K562 (cell line): Measurements from ENCODE around the gene ALG1. TPM values are rescaled to one million over a fixed set of nuclear protein-coding genes. Genes with fewer than 3 reads are reported as not detected.
"Not testable (repeated sequence)": the region's sequence is repeated elsewhere in the genome, so short reads cannot be mapped to it uniquely, and the experiment has no call there.

Source experiments
- ATAC-seq: fragments of 200-7000 bp; cut with Tn5 transposase; 3 replicates; pipeline ENCODE4 v1.9.1; 2020; ENCODE audit warnings: moderate library complexity
- BruUV-seq: library from RNA; stranded (reverse); fragments of 400-500 nt; replicated peaks from 2 replicates; lab custom pipeline; 2021; lab: Mats Ljungman, UMichigan
- CTCF ChIA-PET: fragments of 300-600 bp; formaldehyde crosslinking; extraction: SDS; loops from one replicate; lab custom pipeline; 2021; ENCODE audit warnings: low intra/inter-chr PET ratio; lab: Yijun Ruan, JAX
- POLR2A ChIA-PET: fragments of 300-600, 350-650 bp; sonication (Branson Sonifier 250); formaldehyde crosslinking; extraction: SDS; loops from one replicate; lab custom pipeline; 2021; ENCODE audit warnings: antibody characterized with exemption, inconsistent platforms; lab: Yijun Ruan, JAX
- DNase-seq, 4 experiments: peaks; one replicate each; pipeline versions ENCODE4 v3.0.0 to v3.0.0-alpha.2; 2011 to 2018; ENCODE audit warnings: low spot score in 3 of 4, mixed read lengths in 3 of 4; ENCODE audit errors: extremely low read depth in 1 of 4
- FAIRE-seq: peaks from 2 replicates; lab custom pipeline; 2011; peaks lifted over from hg19 to GRCh38; lab: Jason Lieb, UNC
- H2AFZ ChIP-seq: 2 replicates; pipeline ENCODE4 v1.6.0; 2011; ENCODE audit warnings: low read depth, low read length, control low read depth, inconsistent platforms
- H3K27ac ChIP-seq: fragments of 200-600 bp; 3 replicates; pipeline ENCODE4 v1.8.0; 2011; ENCODE audit warnings: low read depth, mild to moderate bottlenecking, control low read depth, inconsistent platforms, low read length, moderate library complexity, mixed read lengths; ENCODE audit errors: extremely low read depth
- H3K27me3 ChIP-seq, 2 experiments: fragments of 300-600 bp in 1 of 2; 2 replicates in 1 of 2; 3 replicates in 1 of 2; pipeline versions ENCODE4 v1.6.0 to v1.8.0; 2011; ENCODE audit warnings: inconsistent platforms in 2 of 2, low read length in 2 of 2, mild to moderate bottlenecking in 1 of 2, mixed read lengths in 1 of 2, moderate library complexity in 1 of 2; ENCODE audit not compliant: control insufficient read depth in 2 of 2, insufficient read depth in 2 of 2
- H3K36me3 ChIP-seq: fragments of 300-600 bp; 3 replicates; pipeline ENCODE4 v1.8.0; 2011; ENCODE audit warnings: mild to moderate bottlenecking, low read length, inconsistent platforms; ENCODE audit not compliant: control insufficient read depth, insufficient read depth
- H3K4me1 ChIP-seq, 2 experiments: fragments of 200-600 bp in 1 of 2; replicated peaks in 1 of 2; 2 replicates in 1 of 2; 3 replicates in 1 of 2; pipeline versions ENCODE4 v1.5.1 to v1.8.0; 2011; ENCODE audit warnings: inconsistent platforms in 2 of 2, low read length in 2 of 2, mild to moderate bottlenecking in 1 of 2, mixed read lengths in 1 of 2, moderate library complexity in 1 of 2; ENCODE audit not compliant: control insufficient read depth in 2 of 2, insufficient read depth in 2 of 2
- H3K4me2 ChIP-seq: 2 replicates; pipeline ENCODE4 v1.6.1; 2011; ENCODE audit warnings: low read length, control low read depth, inconsistent platforms, mixed read lengths; ENCODE audit not compliant: insufficient read depth
- H3K4me3 ChIP-seq: fragments of 200-600 bp; sonication (generic), shearing (Covaris generic); 2 replicates; pipeline ENCODE4 v1.5.1; 2016; ENCODE audit warnings: control low read depth, inconsistent platforms
- H3K79me2 ChIP-seq: fragments of 200-600 bp; 3 replicates; pipeline ENCODE4 v1.8.0; 2011; ENCODE audit warnings: low read length, inconsistent platforms; ENCODE audit not compliant: control insufficient read depth, insufficient read depth
- H3K9ac ChIP-seq, 2 experiments: 2 replicates each; pipeline versions ENCODE4 v1.6.0 to v1.6.1; 2011; ENCODE audit warnings: low read depth in 2 of 2, low read length in 2 of 2, control low read depth in 1 of 2, inconsistent platforms in 1 of 2, mild to moderate bottlenecking in 1 of 2, mixed read lengths in 1 of 2; ENCODE audit not compliant: insufficient read depth in 1 of 2
- H3K9me1 ChIP-seq: one replicate; pipeline ENCODE4 v1.6.0; 2011; ENCODE audit warnings: inconsistent platforms, mild to moderate bottlenecking, low read length, moderate library complexity; ENCODE audit not compliant: control insufficient read depth, insufficient read depth
- H3K9me3 ChIP-seq: replicated peaks from 2 replicates; pipeline ENCODE4 v1.5.1; 2011; ENCODE audit warnings: low read depth, low read length, inconsistent platforms; ENCODE audit not compliant: control insufficient read depth, insufficient read depth
- H4K20me1 ChIP-seq: replicated peaks from 2 replicates; pipeline ENCODE4 v1.6.1; 2011; ENCODE audit warnings: low read length, inconsistent platforms, mixed read lengths; ENCODE audit not compliant: control insufficient read depth, insufficient read depth
- ATF1 ChIP-seq, 2 experiments: fragments of 450-650 bp in 1 of 2; IDR thresholded peaks; 2 replicates each; pipeline ENCODE4 v1.6.1; 2016; ENCODE audit warnings: missing compliant biosample characterization in 1 of 2, missing genetic modification characterization in 1 of 2
- ATF7 ChIP-seq: fragments of 450-650 bp; IDR thresholded peaks from 2 replicates; pipeline ENCODE4 v1.7.1; 2014; ENCODE audit warnings: mild to moderate bottlenecking, moderate library complexity
- CREB1 ChIP-seq, 2 experiments: sonication (generic) in 1 of 2; formaldehyde crosslinking in 1 of 2; IDR thresholded peaks; 2 replicates each; pipeline versions ENCODE4 v1.6.1 to v1.8.0; 2012 to 2022; ENCODE audit warnings: inconsistent platforms in 1 of 2, mild to moderate bottlenecking in 1 of 2, missing genetic modification reagents in 1 of 2, moderate library complexity in 1 of 2
- HCFC1 ChIP-seq: IDR thresholded peaks from 2 replicates; pipeline ENCODE4 v1.6.1; 2012; ENCODE audit warnings: low read depth, low read length, improper control_type of control experiment
- HDGF ChIP-seq: fragments of 450-650 bp; IDR thresholded peaks from 2 replicates; pipeline ENCODE4 v1.6.1; 2016
- MYC ChIP-seq, 2 experiments: fragments of 250-450 bp in 1 of 2; sonication (Bioruptor Pico) in 1 of 2; IDR thresholded peaks; 2 replicates each; pipeline versions ENCODE4 v1.5.1 to v1.6.1; 2012 to 2021; ENCODE audit warnings: low read depth in 2 of 2, borderline replicate concordance in 1 of 2, improper control_type of control experiment in 1 of 2, low read length in 1 of 2, mild to moderate bottlenecking in 1 of 2, moderate library complexity in 1 of 2
- NRF1 ChIP-seq, 2 experiments: fragments of 450-650 bp; IDR thresholded peaks in 1 of 2; conservative IDR thresholded peaks in 1 of 2; 2 replicates each; pipeline ENCODE4 v1.6.1; 2014; ENCODE audit warnings: mild to moderate bottlenecking in 2 of 2
- PCBP1 ChIP-seq: fragments of 200-400 bp; formaldehyde crosslinking; IDR thresholded peaks from 2 replicates; pipeline ENCODE4 v1.6.1; 2018; ENCODE audit warnings: mild to moderate bottlenecking, low read depth, low read length; ENCODE audit not compliant: poor library complexity, severe bottlenecking
- RBFOX2 ChIP-seq: fragments of 200-400 bp; formaldehyde crosslinking; IDR thresholded peaks from 2 replicates; pipeline ENCODE4 v1.6.1; 2017; ENCODE audit warnings: low read depth, mild to moderate bottlenecking, low read length, moderate library complexity
- SAP30 ChIP-seq: fragments of 200-600 bp; sonication (generic); IDR thresholded peaks from 2 replicates; pipeline ENCODE4 v1.6.1; 2012; ENCODE audit warnings: borderline replicate concordance, low read depth, mild to moderate bottlenecking, moderate library complexity, low read length, control low read depth, inconsistent platforms; ENCODE audit not compliant: insufficient read depth, poor library complexity, severe bottlenecking
- SP1 ChIP-seq: sonication (generic); formaldehyde crosslinking; IDR thresholded peaks from 2 replicates; pipeline ENCODE4 v1.8.1; 2022; ENCODE audit warnings: mild to moderate bottlenecking, missing genetic modification reagents
- TFAP4 ChIP-seq: sonication (generic); formaldehyde crosslinking; IDR thresholded peaks from 2 replicates; pipeline ENCODE4 v1.8.0; 2022; ENCODE audit warnings: missing genetic modification reagents, mild to moderate bottlenecking, moderate library complexity, borderline replicate concordance
- WGBS: fragments of 100-300 bp; shearing (Covaris generic); methylation state at CpG from one replicate; pipeline ENCODE4 v1.1.6; 2016; ENCODE audit warnings: low coverage, mixed read lengths; ENCODE audit not compliant: insufficient coverage; ENCODE audit errors: missing lambda C conversion rate; 5-methylcytosine and 5-hydroxymethylcytosine counted together
- in situ Hi-C: fragments of 300-500 bp; cut with MboI; formaldehyde crosslinking; loops from 4 replicates; pipeline ENCODE4 v1.15.0; 2018; ENCODE audit warnings: inconsistent platforms, mixed read lengths
- intact Hi-C: fragments of 100-400 bp; cut with micrococcal nuclease; formaldehyde crosslinking; loops from 2 replicates; pipeline ENCODE4 v1.14.2; 2022
- polyA plus RNA-seq, 8 experiments: library from polyadenylated mRNA; depleted of rRNA in 4 of 8; stranded (reverse) in 5 of 8; unstranded in 3 of 8; fragments of >200 nt; fragmentation: Nextera tagmentation in 2 of 8; fragmentation: Illumina TruSeq in 1 of 8; extraction: Ambion mirVana in 2 of 8; extraction: Trizol in 1 of 8; gene quantifications; 2 replicates each; pipeline versions ENCODE4 v1.2.1 to v1.2.3, GENCODE V29; 2011 to 2014; ENCODE audit warnings: inconsistent platforms in 1 of 8, missing spikeins in 1 of 8
- total RNA-seq, 7 experiments: library from RNA; depleted of rRNA in 6 of 7; stranded (reverse); fragments of >200 nt in 6 of 7; fragmentation: Illumina TruSeq in 2 of 7; extraction: Trizol in 2 of 7; gene quantifications; 2 replicates each; pipeline versions ENCODE4 v1.2.1 to v1.2.3, GENCODE V29; 2011 to 2021; ENCODE audit warnings: low replicate concordance in 1 of 7

The ALG1 gene
- total and polyA plus RNA-seq, 9 of the 15 experiments (the other 6 are each of a cell fraction or from before 2014, with no cell fraction given), result 1.1 to 26.4 (median 18.3) TPM

- TF ChIP-seq SAP30 (peak; percentile 69), HCFC1 (0 out of 2 replicates have a peak, but pooled peaks have one; percentile 40)
Measured at GRCh38 chr16:5097470-5098220, 26.0 kb downstream of the ALG1 start, which contains the start of gene EEF2KMT (continued).

GRCh38 chr16:5098221-5099159 lies 26.8 kb downstream of the ALG1 start:
- Histone ChIP-seq H3K9ac (peak overlapping the region in 1 of 2 experiments; percentile 68; a peak in 3 of 4 replicates), H3K4me2 (peak overlapping the region; percentile 52), H3K4me3 (peak overlapping the region; percentile 66)
- H3K9me1 ChIP-seq; intact Hi-C loops; FAIRE-seq; BruUV-seq; H3K36me3 ChIP-seq; H3K9me3 ChIP-seq; H3K27ac ChIP-seq; ATAC-seq; H4K20me1 ChIP-seq; H3K79me2 ChIP-seq; H3K27me3 ChIP-seq; TF ChIP-seq CREB1 (IDR thresholded peaks at IDR 0.05); ATF1 (CRISPR knock-in tag; IDR thresholded peaks at IDR 0.05); MYC (CRISPR knock-in tag; IDR thresholded peaks at IDR 0.05; ENCODE audit: borderline replicate concordance, low read depth): not testable (repeated sequence)
- DNase-seq, result peak; percentile 24 to 66 (median 44)
- POLR2A ChIA-PET, result interaction anchor here (1.0 to 1.2 kb wide), 2 partner anchors 14 to 66 kb away, joined by 3 read pairs; no protein-coding TSS in a partner anchor
- WGBS, result 2% methylated on average over 25 of the region's 67 CpGs
- TF ChIP-seq SP1 (CRISPR knock-in tag) (peak; percentile 50; the same call in 1 of the 2 replicates), CREB1 (CRISPR knock-in tag; IDR thresholded peaks at IDR 0.05) (0 out of 2 replicates have a peak, but pooled peaks have one; percentile 36), PCBP1 (peak; percentile 28), NRF1 (conservative IDR thresholded peaks at IDR 0.05 in 1 of 2, IDR thresholded peaks at IDR 0.05 in 1 of 2) (peak; percentile 25 to 72), TFAP4 (0 out of 2 replicates have a peak, but pooled peaks have one; percentile 18), ATF7 (0 out of 2 replicates have a peak, but pooled peaks have one; percentile 10), RBFOX2 (peak; percentile 38; the same call in 1 of the 2 replicates), HDGF (0 out of 2 replicates have a peak, but pooled peaks have one; percentile 43), ATF1 (tag; IDR thresholded peaks at IDR 0.05) (peak; percentile 64), MYC (IDR thresholded peaks at IDR 0.05; ENCODE audit: low read depth, low read length) (0 out of 2 replicates have a peak, but pooled peaks have one; percentile 18)
- TF ChIP-seq, all 486 proteins: peak for 10; not testable (repeated sequence) for 476
- H3K4me1 ChIP-seq, CTCF ChIA-PET, in situ Hi-C loops: not testable (repeated sequence)
- peak overlapping the region; percentile 66 for H2AFZ ChIP-seq
